ENCODE results near the gene SENP8. TPM values are rescaled to one million over a fixed set of nuclear protein-coding genes. Genes with fewer than 3 reads are reported as not detected.

Gene SENP8
- total RNA-seq, 1 donor from 2014 or later, result 6.5 TPM

DNA sequence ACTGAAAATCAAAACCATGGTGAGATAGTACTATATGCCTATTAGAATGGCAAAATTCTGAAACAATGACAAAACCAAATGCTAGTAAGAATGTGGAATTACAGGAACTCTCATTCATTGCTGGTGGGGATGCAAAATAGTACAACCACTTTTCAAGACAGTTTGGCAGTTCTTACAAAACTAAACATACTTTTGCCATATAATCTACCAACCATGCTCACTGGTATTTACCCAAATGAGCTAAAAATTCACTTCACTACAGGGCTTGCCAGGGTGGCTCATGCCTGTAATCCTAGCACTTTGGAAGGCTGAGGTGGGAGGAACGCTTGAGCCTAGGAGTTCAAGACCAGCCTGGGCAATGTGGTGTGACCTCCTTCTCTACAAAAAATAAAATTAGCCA, 40.3 kb upstream of the SENP8 start:
- TF ChIP-seq, protein P1, sequence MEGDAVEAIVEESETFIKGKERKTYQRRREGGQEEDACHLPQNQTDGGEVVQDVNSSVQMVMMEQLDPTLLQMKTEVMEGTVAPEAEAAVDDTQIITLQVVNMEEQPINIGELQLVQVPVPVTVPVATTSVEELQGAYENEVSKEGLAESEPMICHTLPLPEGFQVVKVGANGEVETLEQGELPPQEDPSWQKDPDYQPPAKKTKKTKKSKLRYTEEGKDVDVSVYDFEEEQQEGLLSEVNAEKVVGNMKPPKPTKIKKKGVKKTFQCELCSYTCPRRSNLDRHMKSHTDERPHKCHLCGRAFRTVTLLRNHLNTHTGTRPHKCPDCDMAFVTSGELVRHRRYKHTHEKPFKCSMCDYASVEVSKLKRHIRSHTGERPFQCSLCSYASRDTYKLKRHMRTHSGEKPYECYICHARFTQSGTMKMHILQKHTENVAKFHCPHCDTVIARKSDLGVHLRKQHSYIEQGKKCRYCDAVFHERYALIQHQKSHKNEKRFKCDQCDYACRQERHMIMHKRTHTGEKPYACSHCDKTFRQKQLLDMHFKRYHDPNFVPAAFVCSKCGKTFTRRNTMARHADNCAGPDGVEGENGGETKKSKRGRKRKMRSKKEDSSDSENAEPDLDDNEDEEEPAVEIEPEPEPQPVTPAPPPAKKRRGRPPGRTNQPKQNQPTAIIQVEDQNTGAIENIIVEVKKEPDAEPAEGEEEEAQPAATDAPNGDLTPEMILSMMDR (IDR thresholded peaks at IDR 0.05; ENCODE audit: borderline replicate concordance), result no peak
- Histone ChIP-seq H3K4me3 (no peak overlapping the region), H3K27ac (replicated peaks) (no peak overlapping the region), H3K9me3 (replicated peaks) (no peaks in the 10 kb centered on the region), H3K4me1 (peaks cover 19% of the 10 kb centered on the region), H3K36me3 (no peaks in the 10 kb centered on the region), H3K27me3 (ENCODE audit: low read depth) (no peaks in the 10 kb centered on the region)
- no peak for DNase-seq
- intact Hi-C loops (cut with micrococcal nuclease), result no loop called here

DNA sequence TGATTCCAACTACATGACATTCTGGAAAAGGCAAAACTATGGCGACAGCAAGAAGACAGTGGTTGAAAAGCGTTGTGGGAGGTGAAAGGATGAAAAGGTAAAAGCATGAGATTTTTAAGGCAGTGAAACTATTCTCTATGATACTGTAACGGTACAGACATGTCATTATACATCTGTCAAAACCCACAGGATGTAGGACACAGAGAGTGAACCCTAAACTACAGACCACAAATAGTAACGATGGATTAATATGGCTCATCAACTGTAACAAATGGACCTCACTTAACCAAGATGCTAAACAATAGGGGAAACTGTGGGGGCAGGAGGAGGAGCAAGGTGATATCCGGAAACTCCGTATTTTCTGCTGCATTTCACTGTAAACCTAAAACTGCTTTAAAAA, 39.3 kb upstream of the SENP8 start:
- intact Hi-C loops (cut with micrococcal nuclease), result no loop called here
- H3K36me3 ChIP-seq, result no peaks in the 10 kb centered on the region

DNA sequence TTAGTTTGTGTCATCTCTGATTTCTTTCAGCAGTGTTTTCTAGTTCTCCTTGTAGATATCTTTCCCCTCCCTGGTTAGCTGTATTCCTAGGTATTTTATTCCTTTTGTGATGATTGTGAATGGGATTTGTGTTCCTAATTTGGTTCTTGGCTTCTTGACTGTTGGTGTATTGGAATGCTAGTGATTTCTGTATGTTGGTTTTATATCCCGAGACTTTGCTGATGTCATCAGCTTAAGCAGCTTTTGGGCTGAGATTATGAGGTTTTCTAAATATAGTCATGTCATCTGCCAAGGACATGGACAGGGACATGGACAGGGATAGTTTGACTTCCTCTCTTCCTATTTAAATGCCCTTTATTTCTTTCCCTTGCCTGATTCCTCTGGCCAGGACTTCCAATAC, 36.0 kb upstream of the SENP8 start:
- Histone ChIP-seq H3K4me3 (no peak overlapping the region), H3K36me3 (no peaks in the 10 kb centered on the region), H3K9me3 (replicated peaks) (no peaks in the 10 kb centered on the region), H3K27me3 (ENCODE audit: low read depth) (no peaks in the 10 kb centered on the region), H3K27ac (replicated peaks) (no peak overlapping the region), H3K4me1 (peaks cover 22% of the 10 kb centered on the region)
- intact Hi-C loops (cut with micrococcal nuclease), result no loop called here
- DNase-seq, result no peak
- TF ChIP-seq, protein P1 (IDR thresholded peaks at IDR 0.05; ENCODE audit: borderline replicate concordance), result no peak

More for the DNA sequence above, 39.3 kb upstream of the SENP8 start:
- Histone ChIP-seq H3K9me3 (replicated peaks) (no peaks in the 10 kb centered on the region), H3K27me3 (ENCODE audit: low read depth) (no peaks in the 10 kb centered on the region), H3K27ac (replicated peaks) (no peak overlapping the region), H3K4me1 (peaks cover 20% of the 10 kb centered on the region), H3K4me3 (no peak overlapping the region)
- DNase-seq, result no peak
- TF ChIP-seq, protein P1 (IDR thresholded peaks at IDR 0.05; ENCODE audit: borderline replicate concordance), result no peak

DNA sequence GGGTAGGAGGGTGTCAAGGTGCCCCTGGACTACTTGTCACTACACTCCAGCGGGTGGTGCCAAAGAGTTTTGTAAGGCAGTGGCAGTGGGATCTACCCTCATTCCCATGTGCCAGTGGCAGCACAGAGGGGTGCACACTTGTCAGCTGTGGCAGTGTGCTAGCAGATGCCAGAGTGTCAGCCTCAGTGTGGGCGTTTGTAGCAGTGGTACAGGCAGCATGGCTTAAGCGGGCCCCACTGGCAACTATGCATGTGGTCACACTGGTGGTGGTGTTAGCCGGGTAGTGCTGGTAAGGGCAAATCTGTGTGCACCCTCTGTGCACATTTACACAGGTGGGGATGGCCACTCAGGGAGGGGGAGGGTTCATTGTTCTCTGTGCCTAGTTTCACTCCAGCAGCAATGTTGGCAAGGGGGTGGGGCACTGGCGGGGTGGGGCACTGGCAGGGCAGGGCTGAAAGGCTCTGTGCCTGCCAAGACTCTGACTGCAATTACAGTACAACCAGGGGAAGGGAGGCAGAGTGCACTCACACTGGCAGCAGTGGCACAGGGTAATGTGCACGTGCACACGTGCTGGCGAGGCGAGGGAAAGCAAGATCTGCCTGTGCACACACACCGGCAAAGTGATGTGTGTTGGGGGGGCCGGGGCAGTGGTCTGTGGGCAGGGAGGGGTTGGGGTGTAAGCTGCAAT, 32.0 kb upstream of the SENP8 start:
- peak; percentile 18 for DNase-seq
- Histone ChIP-seq H3K36me3 (no peaks in the 10 kb centered on the region), H3K27me3 (ENCODE audit: low read depth) (no peaks in the 10 kb centered on the region), H3K27ac (replicated peaks) (no peak overlapping the region), H3K4me1 (peaks cover 44% of the 10 kb centered on the region), H3K4me3 (no peak overlapping the region), H3K9me3 (replicated peaks) (no peaks in the 10 kb centered on the region)
- TF ChIP-seq, protein P1 (IDR thresholded peaks at IDR 0.05; ENCODE audit: borderline replicate concordance), result no peak
- intact Hi-C loops (cut with micrococcal nuclease), result no loop called here

DNA sequence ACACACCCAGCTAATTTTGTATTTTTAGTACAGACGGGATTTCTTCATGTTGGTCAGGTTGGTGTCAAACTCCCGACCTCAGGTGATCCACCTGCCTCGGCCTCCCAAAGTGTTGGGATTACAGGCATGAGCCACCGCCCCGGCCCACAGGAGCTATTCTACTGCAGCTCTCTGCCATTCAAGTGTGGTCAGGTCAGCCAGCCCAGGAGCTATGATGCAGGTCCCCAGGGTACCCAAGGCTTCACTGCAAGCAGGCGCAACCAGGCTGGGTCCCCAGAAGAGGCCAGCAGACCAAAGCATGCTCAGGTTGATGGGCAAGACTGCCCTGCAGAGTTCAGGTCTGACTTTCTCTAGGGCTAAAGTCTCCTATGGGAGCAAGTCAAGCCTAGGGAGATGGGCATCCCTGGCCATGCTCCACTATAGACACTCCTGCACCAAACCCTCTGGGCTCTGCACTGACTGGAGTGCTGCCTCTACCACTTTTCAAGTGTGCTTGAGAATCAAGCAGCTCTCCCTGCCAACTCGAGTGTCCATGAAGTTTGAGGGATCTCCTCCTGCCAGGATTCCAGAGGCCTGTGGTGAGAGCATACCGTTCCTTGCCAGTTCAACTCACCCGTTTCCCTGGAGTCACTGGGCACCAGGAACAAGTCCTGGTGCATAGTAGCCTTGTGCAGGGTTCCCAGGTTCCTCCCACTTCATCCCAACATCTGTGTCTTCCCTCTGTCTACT, 31.1 kb upstream of the SENP8 start:
- no peaks in the 10 kb centered on the region for H3K9me3 ChIP-seq (replicated peaks)
- DNase-seq, result no peak
- TF ChIP-seq, protein P1 (IDR thresholded peaks at IDR 0.05; ENCODE audit: borderline replicate concordance), result no peak
- H3K27me3 ChIP-seq (ENCODE audit: low read depth), result no peaks in the 10 kb centered on the region
- intact Hi-C loops (cut with micrococcal nuclease), result no loop called here
- peaks cover 46% of the 10 kb centered on the region for H3K4me1 ChIP-seq
- no peak overlapping the region for H3K27ac ChIP-seq (replicated peaks)
- H3K4me3 ChIP-seq, result no peak overlapping the region
- H3K36me3 ChIP-seq, result no peaks in the 10 kb centered on the region

Measured in left ventricle myocardium inferior (tissue), 1 donor.